ENCODE data around the gene WEE2.

WEE2 gene

DNA sequence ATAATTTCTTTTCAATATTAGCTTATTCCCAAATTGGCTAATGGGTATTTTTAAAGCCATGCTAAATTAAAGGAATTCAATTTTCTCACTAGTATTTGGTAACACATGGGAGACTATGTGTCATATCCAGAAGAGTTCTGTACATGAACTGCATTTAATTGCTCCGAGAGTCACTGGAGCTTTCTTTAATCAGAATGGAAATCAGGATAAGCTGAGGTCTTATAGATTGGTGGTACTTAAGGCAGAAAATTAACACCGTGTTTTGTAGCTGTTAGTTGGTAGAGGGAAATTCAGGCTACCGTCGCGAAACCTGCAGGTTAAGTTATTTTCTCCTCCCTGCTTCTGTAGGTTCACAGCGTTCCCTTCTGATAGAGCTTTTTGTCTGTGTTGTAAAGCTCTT lies at the start of gene WEE2:
Gene WEE2 (plus strand): TSS at position 3 of the 400 bp plus-strand sequence. CDS start 406 bp downstream, outside the sequence.
- no peak for DNase-seq (ENCODE audit: low read depth)
- no peak within 1 kb of the TSS for H3K4me3 ChIP-seq (ENCODE audit: low read length)
- TF ChIP-seq, protein P1, sequence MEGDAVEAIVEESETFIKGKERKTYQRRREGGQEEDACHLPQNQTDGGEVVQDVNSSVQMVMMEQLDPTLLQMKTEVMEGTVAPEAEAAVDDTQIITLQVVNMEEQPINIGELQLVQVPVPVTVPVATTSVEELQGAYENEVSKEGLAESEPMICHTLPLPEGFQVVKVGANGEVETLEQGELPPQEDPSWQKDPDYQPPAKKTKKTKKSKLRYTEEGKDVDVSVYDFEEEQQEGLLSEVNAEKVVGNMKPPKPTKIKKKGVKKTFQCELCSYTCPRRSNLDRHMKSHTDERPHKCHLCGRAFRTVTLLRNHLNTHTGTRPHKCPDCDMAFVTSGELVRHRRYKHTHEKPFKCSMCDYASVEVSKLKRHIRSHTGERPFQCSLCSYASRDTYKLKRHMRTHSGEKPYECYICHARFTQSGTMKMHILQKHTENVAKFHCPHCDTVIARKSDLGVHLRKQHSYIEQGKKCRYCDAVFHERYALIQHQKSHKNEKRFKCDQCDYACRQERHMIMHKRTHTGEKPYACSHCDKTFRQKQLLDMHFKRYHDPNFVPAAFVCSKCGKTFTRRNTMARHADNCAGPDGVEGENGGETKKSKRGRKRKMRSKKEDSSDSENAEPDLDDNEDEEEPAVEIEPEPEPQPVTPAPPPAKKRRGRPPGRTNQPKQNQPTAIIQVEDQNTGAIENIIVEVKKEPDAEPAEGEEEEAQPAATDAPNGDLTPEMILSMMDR (conservative IDR thresholded peaks at IDR 0.05; ENCODE audit: low read depth, low read length) = no peak

- DNase-seq (ENCODE audit: low read depth) = no peak
- TF ChIP-seq, protein P1 (conservative IDR thresholded peaks at IDR 0.05; ENCODE audit: low read depth, low read length) = no peak
These were observed 48.7 kb upstream of the WEE2 start for GRCh38 chr7:141659501-141659900.

GRCh38 chr7:141660259-141660658 lies 47.9 kb upstream of the WEE2 start:
- no peak overlapping the region for H3K4me3 ChIP-seq (ENCODE audit: low read length)
- TF ChIP-seq, protein P1 (conservative IDR thresholded peaks at IDR 0.05; ENCODE audit: low read depth, low read length) = no peak
- no peak for DNase-seq (ENCODE audit: low read depth)

More at GRCh38 chr7:141659501-141659900, 48.7 kb upstream of the WEE2 start:
- H3K4me3 ChIP-seq (ENCODE audit: low read length) = no peak overlapping the region

DNA sequence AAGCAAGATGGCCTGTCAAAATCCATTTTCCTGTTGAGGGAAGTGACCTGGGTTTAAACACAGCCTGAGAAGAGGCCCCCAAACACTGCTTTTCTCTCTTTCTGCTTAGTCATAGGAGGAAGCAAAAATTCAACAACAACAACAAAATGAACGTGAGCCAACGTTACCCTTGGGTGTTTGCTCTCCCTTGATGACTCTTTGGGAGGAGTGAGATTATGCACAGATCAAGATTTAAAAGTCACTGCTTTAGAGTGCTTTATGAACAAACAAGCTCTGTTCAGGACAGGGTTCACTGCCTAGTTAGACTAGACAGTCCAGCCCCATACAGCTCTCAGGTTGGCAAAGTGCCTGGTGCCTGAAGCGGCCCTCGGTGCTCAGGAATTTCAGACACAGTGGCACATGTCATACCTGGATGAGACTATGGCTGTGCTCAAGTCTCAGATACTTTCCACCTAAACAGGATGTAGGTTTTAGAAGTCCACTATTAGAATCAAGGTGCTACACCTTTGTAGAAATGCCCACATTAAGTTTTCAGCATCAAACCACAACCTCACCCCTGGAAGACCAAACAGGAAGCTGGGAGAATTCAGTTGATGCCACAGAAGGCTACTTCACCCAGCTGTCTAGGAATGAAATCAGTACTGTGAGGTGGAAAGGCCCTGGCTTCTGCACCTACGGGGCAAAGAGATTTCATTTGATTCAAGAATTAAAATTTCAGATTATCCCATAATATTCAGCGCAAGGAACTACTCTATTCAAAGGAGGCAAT lies 44.9 kb upstream of the WEE2 start:
- H3K4me3 ChIP-seq (ENCODE audit: low read length) = no peak overlapping the region
- TF ChIP-seq, protein P1 (conservative IDR thresholded peaks at IDR 0.05; ENCODE audit: low read depth, low read length) = no peak
- no peak for DNase-seq (ENCODE audit: low read depth)

DNA sequence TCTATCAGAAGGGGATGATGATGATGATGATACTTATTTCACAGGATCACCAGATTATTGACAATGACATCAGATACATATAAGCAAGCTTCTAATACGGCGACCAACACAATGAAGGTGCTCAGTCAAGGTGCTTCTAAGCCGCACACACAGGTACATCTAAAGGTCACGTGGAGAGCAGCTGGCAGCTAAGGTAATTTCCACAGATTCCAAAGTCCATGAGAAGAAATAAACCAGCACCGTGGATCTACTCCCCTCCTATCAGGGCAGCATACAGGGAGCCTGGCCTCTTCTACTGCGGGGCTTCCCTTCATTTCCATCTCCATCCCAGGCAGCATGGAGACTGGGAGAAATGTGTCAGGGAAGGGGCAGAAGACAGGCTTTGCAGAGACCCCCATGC lies 43.7 kb upstream of the WEE2 start:
- no peak for DNase-seq (ENCODE audit: low read depth)
- H3K4me3 ChIP-seq (ENCODE audit: low read length) = no peak overlapping the region
- TF ChIP-seq, protein P1 (conservative IDR thresholded peaks at IDR 0.05; ENCODE audit: low read depth, low read length) = no peak

- DNase-seq (ENCODE audit: low read depth) = no peak
- TF ChIP-seq, protein P1 (conservative IDR thresholded peaks at IDR 0.05; ENCODE audit: low read depth, low read length) = no peak
- H3K4me3 ChIP-seq (ENCODE audit: low read length) = no peak overlapping the region
These were observed 42.7 kb upstream of the WEE2 start for GRCh38 chr7:141665208-141666035.
